ENCODE data around the gene KLK5.
"Not testable (repeated sequence)": the region's sequence is repeated elsewhere in the genome, so short reads cannot be mapped to it uniquely, and the experiment has no call there.

Gene KLK5

GRCh38 chr19:50924586-50924985, 28.3 kb downstream of the KLK5 start:
- DNase-seq (ENCODE audit: extremely low read depth in 1 of 2, low read depth in 1 of 2) = no peak

- DNase-seq (ENCODE audit: extremely low read depth in 1 of 2, low read depth in 1 of 2) = peak; percentile 45 to 58
Measured at GRCh38 chr19:50922317-50922853, 30.5 kb downstream of the KLK5 start.

GRCh38 chr19:50921426-50922316, 31.2 kb downstream of the KLK5 start:
- DNase-seq (ENCODE audit: extremely low read depth in 1 of 2, low read depth in 1 of 2) = no peak

GRCh38 chr19:50916069-50916468, 36.8 kb downstream of the KLK5 start:
- DNase-seq (ENCODE audit: extremely low read depth in 1 of 2, low read depth in 1 of 2) = no peak

- DNase-seq (ENCODE audit: extremely low read depth in 1 of 2, low read depth in 1 of 2) = no peak
Measured at GRCh38 chr19:50912727-50913716, 39.8 kb downstream of the KLK5 start.

GRCh38 chr19:50912102-50912599, 40.7 kb downstream of the KLK5 start:
- DNase-seq (ENCODE audit: extremely low read depth in 1 of 2, low read depth in 1 of 2) = no peak

- no peak for DNase-seq (ENCODE audit: extremely low read depth in 1 of 2, low read depth in 1 of 2)
Measured at GRCh38 chr19:50911206-50912101, 41.4 kb downstream of the KLK5 start, which contains the start of gene KLK4. Gene KLK4 (minus strand): TSS chr19:50911395. CDS start chr19:50910738, 657 bp downstream.

GRCh38 chr19:50910722-50911121, 42.1 kb downstream of the KLK5 start:
- DNase-seq (ENCODE audit: extremely low read depth in 1 of 2, low read depth in 1 of 2) = no peak

- DNase-seq (ENCODE audit: extremely low read depth in 1 of 2, low read depth in 1 of 2) = no peak
Measured at GRCh38 chr19:50909240-50910070, 43.4 kb downstream of the KLK5 start.

- DNase-seq (ENCODE audit: extremely low read depth in 1 of 2, low read depth in 1 of 2) = no peak
Measured at GRCh38 chr19:50908336-50908735, 44.5 kb downstream of the KLK5 start.

GRCh38 chr19:50906217-50906616, 46.6 kb downstream of the KLK5 start:
- no peak for DNase-seq (ENCODE audit: extremely low read depth in 1 of 2, low read depth in 1 of 2)

GRCh38 chr19:50902640-50903039, 50.2 kb downstream of the KLK5 start:
- no peak for DNase-seq (ENCODE audit: extremely low read depth in 1 of 2, low read depth in 1 of 2)

GRCh38 chr19:50899569-50899968, 53.3 kb downstream of the KLK5 start:
- DNase-seq (ENCODE audit: extremely low read depth in 1 of 2, low read depth in 1 of 2) = no peak

- no peak for DNase-seq (ENCODE audit: extremely low read depth in 1 of 2, low read depth in 1 of 2)
Measured at GRCh38 chr19:50898018-50898417, 54.8 kb downstream of the KLK5 start.

GRCh38 chr19:50897612-50898011, 55.2 kb downstream of the KLK5 start:
- no peak for DNase-seq (ENCODE audit: extremely low read depth in 1 of 2, low read depth in 1 of 2)

GRCh38 chr19:50897191-50897607, 55.6 kb downstream of the KLK5 start:
- DNase-seq (ENCODE audit: extremely low read depth in 1 of 2, low read depth in 1 of 2) = no peak

- no peak for DNase-seq (ENCODE audit: extremely low read depth in 1 of 2, low read depth in 1 of 2)
Measured at GRCh38 chr19:50896591-50897190, 56.1 kb downstream of the KLK5 start.

GRCh38 chr19:50896089-50896590, 56.7 kb downstream of the KLK5 start:
- DNase-seq (ENCODE audit: extremely low read depth in 1 of 2, low read depth in 1 of 2) = not testable (repeated sequence)

Measured in activated CD8-positive, alpha-beta memory T cell treated with anti-CD3 and anti-CD28 coated beads for 1 hour (primary cell).